Measurements from ENCODE around the gene ACTR6. TPM values are rescaled to one million over a fixed set of nuclear protein-coding genes. Genes with fewer than 3 reads are reported as not detected.
A peak's percentile ranks its signal among the peaks of the same experiment; 100 is the strongest.

The ACTR6 gene
- total RNA-seq, 2 donors from 2014 or later: 23.4 to 24.9 TPM

DNA sequence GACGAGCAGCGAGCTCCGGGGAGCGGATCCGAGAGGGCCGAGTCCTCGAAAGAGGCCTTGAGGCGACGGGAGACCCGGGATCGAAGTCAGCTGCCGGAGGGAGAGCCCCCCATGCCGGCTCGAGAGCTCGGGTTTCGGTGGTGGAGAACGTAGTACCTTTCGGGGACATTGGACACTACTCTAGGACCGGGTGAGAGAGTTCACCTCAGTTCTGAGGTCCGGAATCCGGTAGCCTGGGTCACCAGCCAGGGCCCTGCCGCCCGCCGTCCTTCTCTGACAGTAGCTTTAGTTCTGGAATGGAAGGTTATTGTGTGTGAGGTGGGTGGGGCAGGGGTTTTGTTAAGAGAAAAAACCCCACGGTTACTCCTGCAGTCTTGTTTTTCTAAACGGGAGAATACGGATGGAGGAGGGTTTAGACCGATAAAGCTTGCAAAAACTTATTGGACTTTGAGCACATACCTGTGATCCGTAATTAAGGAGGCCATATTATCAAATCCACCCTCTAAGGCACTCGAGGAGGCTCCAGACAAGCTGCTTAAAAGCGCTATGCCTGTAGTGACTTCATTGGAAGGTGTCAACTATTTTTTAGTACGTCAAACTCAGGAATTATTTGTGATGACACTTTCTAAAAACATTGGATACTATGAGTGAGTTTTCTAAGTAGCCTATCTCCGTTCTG, 67.1 kb downstream of the ACTR6 start:
- H3K27me3 Mint-ChIP-seq: no peaks in the 10 kb centered on the region
- no peak for DNase-seq

DNA sequence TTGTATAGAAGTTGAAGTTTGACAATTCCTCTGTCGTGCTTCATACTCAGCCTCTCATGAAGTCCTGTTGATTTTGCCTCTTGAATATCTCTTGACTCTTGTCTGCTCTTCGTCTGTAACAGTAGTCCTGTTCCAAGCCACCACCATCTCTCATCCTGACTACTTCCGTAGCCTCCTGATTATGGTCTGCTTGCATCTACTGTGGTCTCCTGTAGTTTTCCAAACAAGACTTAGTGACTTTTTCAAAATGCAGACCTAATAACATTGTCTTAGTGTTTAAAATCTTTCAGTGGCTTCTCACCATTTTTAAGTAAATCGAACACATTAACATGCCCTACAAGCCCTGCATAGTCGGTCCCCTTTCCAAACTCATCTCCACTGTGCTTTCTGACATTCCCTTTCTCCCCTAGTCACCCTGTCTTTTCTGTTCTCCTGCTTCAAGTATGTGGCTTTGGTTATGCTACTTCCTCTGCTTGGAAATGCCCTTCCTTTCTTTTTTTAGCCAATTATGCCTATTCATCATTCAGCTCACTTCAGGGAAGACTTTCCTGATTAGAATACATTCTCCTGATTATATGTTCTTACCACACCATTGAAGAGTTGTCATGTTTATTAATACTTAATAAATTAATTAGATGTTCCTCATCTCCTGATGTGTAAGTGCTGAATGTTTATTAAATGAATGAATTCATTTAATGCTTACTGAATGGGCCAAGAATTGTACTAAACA, 68.4 kb downstream of the ACTR6 start:
- DNase-seq (no peak), ATAC-seq (no peak)
- Mint-ChIP-seq H3K36me3 (ENCODE audit: low read depth) (peaks cover 11% of the 10 kb centered on the region), H3K27me3 (no peaks in the 10 kb centered on the region), H3K4me3 (peak overlapping the region; percentile 99), H3K4me1 (peaks cover 38% of the 10 kb centered on the region), H3K27ac (peak overlapping the region; percentile 96)
- no peaks in the 10 kb centered on the region for H3K9me3 ChIP-seq (ENCODE audit: control insufficient read depth, low read length, poor library complexity, severe bottlenecking)

More for the DNA sequence above, 67.1 kb downstream of the ACTR6 start:
- H3K9me3 ChIP-seq (ENCODE audit: control insufficient read depth, low read length, poor library complexity, severe bottlenecking): no peaks in the 10 kb centered on the region
- Mint-ChIP-seq H3K4me1 (peaks cover 28% of the 10 kb centered on the region), H3K27ac (peak overlapping the region; percentile 96), H3K36me3 (ENCODE audit: low read depth) (peaks cover 3% of the 10 kb centered on the region), H3K4me3 (peak overlapping the region; percentile 99)
- no peak for ATAC-seq

DNA sequence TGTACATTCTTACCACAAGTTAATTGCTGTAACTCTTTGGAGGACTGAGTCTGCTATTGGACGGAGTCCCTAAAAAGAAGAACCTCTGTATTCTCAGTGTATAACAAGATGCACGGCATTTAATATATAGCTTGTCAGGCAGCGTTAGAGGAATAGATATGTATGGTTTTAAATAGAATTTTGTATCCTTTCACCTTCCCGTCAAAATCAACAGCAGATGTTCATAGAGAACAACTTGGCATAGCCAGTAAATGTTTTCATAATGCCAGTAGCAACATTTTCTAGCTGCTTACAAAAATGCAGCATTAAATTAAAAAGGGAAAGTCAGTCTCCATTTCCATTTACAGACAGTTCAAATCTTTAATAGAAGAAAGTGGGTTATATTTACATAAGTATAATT, 73.2 kb downstream of the ACTR6 start:
- H3K27me3 Mint-ChIP-seq: no peaks in the 10 kb centered on the region
- peaks cover 46% of the 10 kb centered on the region for H3K4me1 Mint-ChIP-seq
- DNase-seq (no peak), ATAC-seq (no peak)
- H3K27ac Mint-ChIP-seq: no peak overlapping the region
- peaks cover 8% of the 10 kb centered on the region for H3K36me3 Mint-ChIP-seq (ENCODE audit: low read depth)
- H3K9me3 ChIP-seq (ENCODE audit: control insufficient read depth, low read length, poor library complexity, severe bottlenecking): no peaks in the 10 kb centered on the region
- H3K4me3 Mint-ChIP-seq: no peak overlapping the region

Other genes with a start within 250 kb of the ACTR6 start
- 1 to 10 TPM in 1 of 2 donors, under 1 TPM in 1; 0.35 to 1.2 TPM for gene ANKS1B, start 215.9 kb upstream of the ACTR6 start, total RNA-seq
- gene BLTP3B, start 57.9 kb upstream of the ACTR6 start, total RNA-seq: 10 to 100 TPM; 22.6 to 30.9 TPM
- not detected for gene DEPDC4, start 66.3 kb downstream of the ACTR6 start, total RNA-seq
- gene SCYL2, start 66.4 kb downstream of the ACTR6 start, total RNA-seq: 10 to 100 TPM; 30.2 to 40.9 TPM
- gene SLC17A8, start 156.3 kb downstream of the ACTR6 start, total RNA-seq: not detected